GM18951 (cell line): ENCODE data around the gene LKAAEAR1.

Source experiments
- POLR2A ChIP-seq: IDR thresholded peaks from 4 replicates; pipeline ENCODE4 v1.6.1; 2011; ENCODE audit warnings: mild to moderate bottlenecking; ENCODE audit not compliant: insufficient read length, insufficient read depth; ENCODE audit errors: extremely low read depth
- in situ Hi-C: fragments of 300-500 bp; cut with MboI; formaldehyde crosslinking; loops from one replicate; pipeline ENCODE4 v1.12.0; 2022; ENCODE audit warnings: low sequenced_read_pairs, mixed read lengths, inconsistent platforms; ENCODE audit not compliant: unreplicated experiment

The LKAAEAR1 gene

DNA sequence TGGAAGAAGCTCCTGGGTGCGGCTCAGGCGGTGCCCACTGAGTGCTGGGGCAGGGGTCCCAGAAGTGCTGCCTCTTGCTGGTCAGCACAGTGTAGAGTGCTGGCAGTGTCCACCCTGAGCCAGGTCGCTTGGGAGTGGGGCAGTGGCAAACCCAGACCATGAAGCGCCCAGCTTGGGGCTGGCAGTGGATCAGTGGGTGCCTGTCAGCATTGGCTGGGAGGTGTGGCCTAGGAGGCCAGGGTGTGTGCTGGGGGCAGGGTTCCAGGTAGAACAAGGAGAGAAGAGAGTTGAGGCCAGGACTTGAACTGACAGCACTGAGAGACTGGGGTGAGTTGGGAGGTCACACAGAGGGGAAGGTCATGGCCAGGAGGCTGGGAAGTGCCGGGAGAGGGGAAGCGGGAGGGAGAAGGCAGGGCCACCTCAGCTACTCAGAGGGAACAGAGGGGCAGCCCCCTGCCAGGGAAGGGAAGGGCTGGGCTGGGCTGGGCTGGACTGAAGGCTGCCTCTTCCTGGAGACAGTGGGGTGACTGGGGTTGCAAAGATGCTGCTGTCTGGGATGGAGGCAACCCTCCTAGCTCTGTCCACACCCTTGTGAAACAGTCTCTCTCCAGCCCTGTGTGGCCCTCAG is 17.1 kb downstream of the LKAAEAR1 start:
- in situ Hi-C loops, result no loop called here

DNA sequence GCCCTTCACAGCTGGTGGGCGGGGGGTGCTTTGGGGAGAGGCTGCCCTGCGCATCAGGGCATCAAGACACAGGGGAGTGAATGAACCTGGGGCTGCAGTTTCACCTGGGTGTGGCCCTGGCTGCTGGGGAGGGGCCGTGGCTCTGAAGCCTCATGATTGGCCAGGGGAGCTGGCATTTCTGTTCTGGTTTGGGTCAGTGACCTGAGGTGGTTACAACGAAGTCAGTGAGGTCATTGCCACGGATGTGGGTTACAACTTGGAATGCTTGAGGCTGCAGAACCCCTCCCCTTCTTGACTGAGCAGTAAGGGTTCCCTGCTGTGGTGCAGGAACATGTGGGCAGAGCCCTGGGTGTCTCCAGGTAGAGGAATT is 18.2 kb downstream of the LKAAEAR1 start:
- in situ Hi-C loops, result no loop called here
- TF ChIP-seq POLR2A, result peak; percentile 36

More for the DNA sequence above, 17.1 kb downstream of the LKAAEAR1 start:
- TF ChIP-seq POLR2A, result no peak

DNA sequence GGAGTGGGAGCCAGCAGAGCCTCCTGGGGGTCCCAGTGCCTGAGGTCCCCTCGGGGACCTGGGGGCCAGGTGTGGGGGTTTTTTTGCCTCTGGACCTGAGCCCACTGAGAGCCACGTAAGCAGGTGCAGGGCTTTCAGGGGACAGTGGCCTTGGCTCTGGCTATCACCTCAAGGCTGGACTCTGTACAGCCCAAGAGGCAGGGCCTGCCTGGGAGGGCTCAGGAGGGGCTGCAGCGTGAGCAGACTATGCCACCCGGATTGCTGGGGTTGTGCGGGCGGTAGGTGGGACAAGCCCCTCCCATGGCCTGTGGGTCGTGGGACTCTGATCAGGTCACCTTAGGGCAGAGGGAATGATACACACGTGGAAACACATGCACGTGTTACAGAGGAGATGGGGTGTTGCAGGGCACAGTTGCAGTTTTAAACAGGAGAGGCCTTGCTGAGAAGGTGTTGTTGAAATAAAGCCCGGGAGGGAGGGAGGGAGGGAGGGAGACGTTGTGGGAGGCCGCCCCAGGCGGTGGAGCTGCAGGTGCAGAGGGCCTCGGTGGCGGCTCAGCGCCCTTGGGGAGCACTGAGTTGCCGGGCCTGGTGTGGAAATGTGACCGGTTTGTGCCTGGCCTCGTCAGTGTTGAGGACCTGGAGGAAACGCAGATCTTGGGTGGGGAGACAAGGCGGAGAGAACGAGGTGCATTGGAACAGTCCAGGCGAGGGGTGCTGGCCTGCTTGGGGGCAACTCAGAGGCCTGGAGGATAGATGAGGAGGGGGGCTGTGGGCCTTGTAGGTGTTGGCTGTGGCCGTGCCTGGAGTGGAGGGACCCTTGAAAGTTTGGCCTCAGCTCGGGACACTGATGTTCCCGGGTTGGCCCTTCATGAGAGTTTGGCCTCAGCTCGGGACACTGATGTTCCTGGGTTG is 18.9 kb downstream of the LKAAEAR1 start:
- TF ChIP-seq POLR2A, result no peak
- in situ Hi-C loops, result no loop called here

DNA sequence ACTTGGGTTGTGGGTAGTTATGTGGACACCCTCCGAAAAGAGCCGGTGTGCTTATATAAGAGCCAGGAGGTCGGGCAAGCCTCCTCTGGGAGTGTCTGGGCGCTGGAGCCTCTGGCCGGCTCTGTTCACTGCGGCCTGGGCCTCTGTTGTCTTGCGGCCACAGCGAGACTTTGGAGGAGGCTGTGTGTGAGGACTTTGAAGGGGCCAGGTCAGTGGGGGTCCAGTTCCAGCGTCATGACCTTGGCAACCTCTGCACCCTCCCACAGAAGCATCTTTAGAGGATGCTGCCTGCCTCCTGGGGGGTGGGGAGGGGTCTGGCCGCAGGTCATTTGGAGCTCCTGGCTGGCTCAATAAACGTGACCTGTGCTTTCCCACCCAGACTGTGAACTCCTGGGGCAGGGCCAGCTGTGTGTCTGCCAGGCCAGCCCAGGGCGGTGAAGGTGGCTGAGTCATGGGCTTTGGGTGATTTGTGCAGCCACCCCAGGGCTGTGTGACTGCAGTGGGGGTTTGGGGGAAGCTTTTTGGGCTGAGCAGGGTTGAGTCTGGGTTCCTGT is 20.0 kb downstream of the LKAAEAR1 start:
- no peak for TF ChIP-seq POLR2A
- in situ Hi-C loops, result no loop called here

DNA sequence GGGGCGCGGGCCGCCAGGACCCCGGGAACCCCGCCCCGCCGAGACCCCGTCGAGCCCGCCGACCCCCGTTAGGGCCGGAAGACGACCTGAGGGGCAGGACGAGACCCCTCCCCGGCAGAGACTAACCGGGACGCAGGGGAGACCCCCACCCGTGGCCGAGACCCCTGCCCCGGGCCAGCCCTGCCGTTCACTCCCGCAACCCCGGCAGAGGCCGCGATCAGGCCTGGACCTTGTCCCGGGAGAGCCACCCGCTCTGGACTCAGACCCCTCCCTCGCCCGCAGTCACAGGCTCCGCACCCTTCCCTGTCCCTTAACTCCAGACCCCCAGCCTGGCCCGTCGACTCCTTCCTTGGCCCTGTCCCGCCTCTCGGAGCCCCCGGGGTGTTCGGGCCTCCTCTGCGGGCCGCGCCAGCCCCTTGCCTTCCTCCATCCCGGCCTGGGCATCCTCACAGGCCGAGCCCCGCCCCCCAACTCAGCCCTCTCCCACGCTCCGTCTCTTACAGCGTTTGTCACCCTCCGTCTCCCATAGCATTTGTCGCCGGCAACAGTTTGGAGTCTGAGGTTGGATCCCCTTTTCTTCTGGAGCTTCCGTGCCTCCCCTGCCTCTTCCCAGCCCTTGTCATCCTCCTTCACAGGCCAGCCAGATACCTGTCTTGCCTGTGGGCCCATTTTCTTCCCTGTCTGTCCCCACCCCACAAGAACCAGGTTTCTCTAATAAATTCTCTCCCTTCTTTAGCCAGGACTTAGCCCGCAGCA is 20.6 kb downstream of the LKAAEAR1 start:
- TF ChIP-seq POLR2A, result no peak
- in situ Hi-C loops, result no loop called here

DNA sequence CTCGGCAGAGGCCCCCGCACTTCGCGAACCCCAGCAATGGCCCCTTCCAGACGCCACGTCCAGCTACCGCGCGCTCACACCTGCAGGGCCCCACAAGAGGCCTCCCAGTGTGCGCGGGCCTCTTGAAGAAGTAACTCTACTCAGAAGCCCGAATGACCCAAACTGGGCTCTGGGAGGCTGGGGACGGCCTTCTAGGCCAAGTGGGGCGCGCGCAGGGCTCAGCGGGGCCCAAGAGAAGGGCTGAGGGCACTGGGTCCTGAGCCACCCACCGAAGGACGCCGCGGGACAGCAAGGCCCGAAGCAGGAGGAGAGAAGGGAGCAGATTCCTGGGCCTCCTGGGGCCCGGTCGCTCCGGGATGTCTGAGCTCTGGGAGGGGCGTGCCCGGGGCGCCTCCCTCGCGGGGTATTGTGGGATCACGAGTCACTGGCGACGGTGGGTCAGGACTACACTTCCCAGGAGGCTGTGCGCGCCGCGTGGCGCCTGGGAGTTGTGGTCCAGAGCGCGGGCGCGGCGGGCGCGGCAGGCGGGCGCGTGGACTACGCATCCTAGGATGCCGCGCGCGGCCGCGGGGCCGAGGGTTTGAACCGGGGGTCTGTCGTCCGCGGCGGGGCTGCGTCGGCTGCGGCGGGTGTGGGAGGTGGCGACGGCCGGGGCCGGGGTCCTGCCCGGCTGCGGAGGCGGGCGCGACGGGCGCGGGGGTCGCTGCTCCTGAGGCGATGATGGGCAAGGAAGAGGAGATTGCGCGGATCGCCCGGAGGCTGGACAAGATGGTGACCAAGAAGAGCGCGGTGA is 21.4 kb downstream of the LKAAEAR1 start, which contains the start of gene TCEA2:
TCEA2 (plus strand) TSS at position 603 of the 793 bp plus-strand sequence; CDS start at position 718, 115 bp downstream.
- in situ Hi-C loops, result no loop called here
- peak; percentile 63 for TF ChIP-seq POLR2A

DNA sequence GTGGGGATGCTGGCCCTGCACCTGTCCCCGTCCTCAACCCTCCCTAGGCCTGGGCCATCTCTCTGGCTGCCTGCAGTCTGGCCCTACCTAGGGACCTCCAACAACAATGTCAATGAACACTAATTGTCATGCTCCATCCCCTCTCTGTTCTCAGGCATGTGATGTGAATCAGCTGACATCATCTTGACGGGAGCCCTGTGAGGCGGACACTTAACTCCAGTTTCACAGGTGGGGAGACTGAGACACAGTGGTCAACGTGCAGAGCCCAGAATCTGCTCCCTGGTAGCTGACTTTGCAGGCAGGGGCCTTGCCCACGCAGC is 22.0 kb downstream of the LKAAEAR1 start:
- in situ Hi-C loops, result no loop called here
- TF ChIP-seq POLR2A, result no peak

DNA sequence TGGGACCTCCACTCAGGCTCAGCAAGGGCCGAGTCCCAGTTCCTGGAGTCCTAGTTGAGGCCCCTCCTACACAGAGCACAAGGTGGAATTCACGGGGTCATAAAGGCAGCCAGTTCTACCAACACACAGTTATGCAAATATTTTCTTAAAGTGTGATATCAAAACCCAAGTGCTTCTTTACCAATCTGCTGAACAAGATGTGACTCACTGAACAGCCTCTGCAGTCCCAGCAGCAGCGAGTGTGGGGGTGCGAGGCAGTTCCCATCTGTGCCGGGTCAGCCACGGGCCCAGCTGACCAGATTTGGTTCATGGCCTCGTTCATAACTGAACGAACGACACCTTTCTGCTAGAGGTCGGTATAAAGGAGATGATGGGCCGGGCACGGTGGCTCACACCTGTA is 25.7 kb downstream of the LKAAEAR1 start:
- TF ChIP-seq POLR2A, result no peak
- in situ Hi-C loops, result no loop called here

DNA sequence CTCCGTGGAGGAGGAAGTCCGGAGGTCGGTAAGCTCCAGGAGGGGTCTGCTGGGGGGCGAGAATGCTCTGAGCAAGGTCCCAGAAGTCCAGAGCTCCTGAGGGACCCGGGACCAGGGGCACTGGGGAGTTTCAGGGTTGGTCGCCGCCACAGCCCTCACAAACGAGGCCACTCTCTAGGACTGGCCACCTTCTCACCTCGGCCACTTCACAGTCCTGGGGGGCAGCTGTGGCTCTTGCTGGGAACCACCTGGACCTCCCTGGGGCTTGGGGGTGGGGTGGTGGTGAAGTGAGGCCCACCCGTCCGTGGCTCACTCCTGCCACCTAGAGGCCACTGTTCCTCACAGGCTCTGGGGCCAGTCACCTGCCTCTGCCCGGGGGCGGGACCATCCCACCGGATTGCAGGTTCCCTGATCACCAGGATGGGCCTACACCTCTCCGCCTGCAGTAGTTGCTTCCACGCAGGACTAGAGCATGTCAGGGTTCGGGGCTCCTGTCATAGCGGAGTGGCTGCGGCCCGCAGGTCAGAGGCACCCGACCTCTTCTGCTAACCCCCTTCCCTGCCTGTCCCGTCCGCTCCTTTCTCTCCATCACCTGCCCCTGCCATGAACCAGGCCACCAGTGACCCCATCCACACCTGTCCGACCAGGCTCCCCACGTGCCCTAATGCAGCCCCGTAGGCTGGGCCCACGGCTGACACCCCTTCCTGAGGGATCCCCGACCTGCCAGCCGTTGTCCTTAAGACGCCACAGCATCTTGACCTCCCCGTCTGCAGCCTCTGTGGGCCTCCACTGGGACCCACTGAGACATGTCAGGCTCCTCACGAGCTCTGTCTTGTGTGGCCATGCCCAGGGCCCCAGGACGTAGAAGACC is 26.3 kb downstream of the LKAAEAR1 start:
- TF ChIP-seq POLR2A, result no peak
- in situ Hi-C loops, result no loop called here

DNA sequence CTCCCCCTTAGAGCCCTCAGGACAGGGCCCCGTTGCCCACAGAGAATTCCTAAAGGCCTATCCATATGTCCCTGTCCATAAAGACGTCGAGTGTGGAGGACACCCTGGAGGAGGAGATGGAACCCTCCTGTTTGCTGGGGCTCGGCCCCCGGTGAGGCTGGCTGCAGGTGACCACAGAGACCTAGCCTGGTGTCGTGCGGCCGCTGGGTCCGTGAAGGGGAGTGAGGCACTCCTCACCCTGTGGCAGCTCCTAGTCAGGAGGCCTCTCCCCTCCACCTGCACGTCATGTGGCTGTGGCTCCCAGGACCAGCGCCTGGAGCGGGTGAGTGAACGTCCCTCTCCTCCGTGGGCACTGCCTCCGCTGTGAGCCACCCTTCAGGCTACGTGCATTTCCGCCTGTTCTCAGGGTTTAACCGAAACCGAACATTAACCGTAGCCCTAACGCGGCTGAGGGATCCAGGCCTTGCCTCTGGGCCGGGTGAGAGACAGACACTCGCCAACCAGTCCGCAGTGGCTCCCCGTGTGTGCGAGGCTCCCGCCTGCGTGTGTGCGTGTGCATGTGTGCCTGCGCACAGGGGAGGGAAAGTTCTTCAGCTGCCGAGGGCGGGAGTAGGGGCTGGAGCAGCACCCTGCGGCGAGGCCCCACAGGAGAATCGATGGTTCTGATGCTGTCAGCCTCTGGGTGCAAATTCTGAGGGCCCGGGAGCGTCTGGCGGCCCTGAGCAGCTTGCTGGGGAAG is 27.1 kb downstream of the LKAAEAR1 start:
- in situ Hi-C loops, result no loop called here
- TF ChIP-seq POLR2A, result no peak

DNA sequence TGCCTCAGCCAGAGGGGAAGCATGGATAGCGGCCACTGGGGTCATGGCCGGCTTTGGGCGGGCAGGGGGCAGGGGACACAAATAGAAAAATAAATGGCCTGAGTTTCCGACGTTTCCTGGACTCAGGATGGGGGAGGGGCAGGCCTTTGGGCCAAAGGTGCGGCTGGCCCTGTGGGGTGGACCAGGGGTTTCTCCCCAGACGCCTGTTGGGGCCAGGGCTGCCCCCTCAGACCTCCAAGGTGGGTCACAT is 27.6 kb downstream of the LKAAEAR1 start:
- TF ChIP-seq POLR2A, result no peak
- in situ Hi-C loops, result no loop called here

DNA sequence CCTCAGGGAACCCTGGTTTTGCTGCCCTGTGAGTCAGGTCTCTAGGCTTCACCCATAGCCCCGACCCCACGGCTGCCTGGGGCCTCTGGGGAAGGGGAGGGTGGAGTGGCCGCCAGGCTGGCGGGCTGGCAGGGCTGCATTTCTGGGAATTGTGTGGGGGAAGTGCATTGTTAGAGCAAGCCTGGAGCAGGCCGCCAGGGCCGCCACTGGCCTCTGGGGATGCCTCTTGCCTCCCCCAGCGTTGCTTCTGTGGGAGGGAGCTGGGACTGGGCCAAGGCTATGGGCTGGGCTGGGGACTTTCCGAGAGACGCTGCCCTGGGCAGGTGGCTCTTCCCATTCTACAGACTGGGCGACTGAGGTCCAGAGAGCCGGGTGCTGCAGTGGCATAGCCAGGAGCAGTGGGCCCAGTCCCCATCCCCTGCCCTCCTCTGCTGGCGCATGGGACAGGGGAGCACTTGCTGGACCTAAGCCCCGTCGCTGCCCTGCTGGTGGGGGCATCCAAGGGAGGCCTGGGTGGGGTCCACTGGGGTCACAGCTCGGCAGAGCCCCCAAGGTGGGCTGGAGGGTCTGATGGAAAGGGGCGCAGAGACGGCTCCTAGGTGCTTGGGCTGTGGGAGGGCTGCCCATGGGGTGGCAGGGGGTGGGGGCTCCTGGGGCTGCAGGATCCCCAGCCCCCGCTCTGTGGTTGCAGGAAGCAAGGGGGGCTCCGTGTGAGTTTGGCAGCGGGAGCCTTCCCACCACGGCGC is 28.1 kb downstream of the LKAAEAR1 start:
- in situ Hi-C loops, result no loop called here
- TF ChIP-seq POLR2A, result no peak
